Fibroblast of gingiva (primary cell): ENCODE data around the gene ETNPPL.

Experiments
- DNase-seq: peaks from one replicate; pipeline ENCODE4 v3.0.0-alpha.2; 2011; ENCODE audit warnings: low read depth

The ETNPPL gene

GRCh38 chr4:108695062-108695461 is 67.8 kb downstream of the ETNPPL start:
- DNase-seq = no peak

GRCh38 chr4:108694423-108694822 is 68.4 kb downstream of the ETNPPL start:
- no peak for DNase-seq

DNA sequence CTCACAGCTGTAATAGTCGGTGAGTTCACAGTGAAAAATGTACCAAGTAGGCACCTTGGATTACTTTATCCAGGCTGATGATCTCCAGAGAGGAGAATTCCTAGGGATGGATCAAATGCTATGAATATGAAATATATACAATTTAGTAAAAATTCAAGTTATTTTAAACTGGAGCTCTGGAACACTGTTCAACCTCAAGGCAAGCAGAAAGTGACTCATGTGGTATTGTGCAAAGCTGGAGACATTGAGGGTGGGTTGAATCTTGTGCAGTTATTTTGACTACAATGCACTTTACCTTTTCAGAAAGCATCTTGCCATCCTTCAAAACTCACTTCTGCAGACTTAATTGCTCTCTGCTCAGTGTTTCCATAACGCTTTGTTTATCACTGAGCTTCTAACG is 69.0 kb downstream of the ETNPPL start:
- DNase-seq = peak; percentile 34

GRCh38 chr4:108693211-108693610 is 69.6 kb downstream of the ETNPPL start:
- no peak for DNase-seq
